HepG2 (cell line): ENCODE results near the gene TAF3. TPM values are rescaled to one million over a fixed set of nuclear protein-coding genes. Genes with fewer than 3 reads are reported as not detected.
A peak's percentile ranks its signal among the peaks of the same experiment; 100 is the strongest.

Experiments used
- ATAC-seq: fragments of 200-7000 bp; cut with Tn5 transposase; 3 replicates; pipeline ENCODE4 v1.9.1; 2020; ENCODE audit warnings: mild to moderate bottlenecking, moderate library complexity
- BruUV-seq: library from RNA; stranded (reverse); fragments of 400-500 nt; replicated peaks from 2 replicates; lab custom pipeline; 2021; lab: Mats Ljungman, UMichigan
- CTCF ChIA-PET: fragments of 300-600 bp; formaldehyde crosslinking; extraction: SDS; loops from one replicate; lab custom pipeline; 2021; ENCODE audit warnings: low total read pairs, inconsistent platforms, low intra/inter-chr PET ratio; lab: Yijun Ruan, JAX
- POLR2A ChIA-PET: fragments of 350-600 bp; sonication (Branson Sonifier 250); formaldehyde crosslinking; loops from one replicate; lab custom pipeline; 2020; ENCODE audit warnings: antibody characterized with exemption, inconsistent platforms; lab: Yijun Ruan, JAX
- DNase-seq: peaks from one replicate; pipeline ENCODE4 v3.0.0-alpha.2; 2015; ENCODE audit warnings: low spot score
- FAIRE-seq: peaks from 3 replicates; lab custom pipeline; 2011; peaks lifted over from hg19 to GRCh38; lab: Jason Lieb, UNC
- H2AFZ ChIP-seq: one replicate; pipeline ENCODE4 v1.6.1; 2011; ENCODE audit warnings: low read length, inconsistent platforms
- H3K27ac ChIP-seq: fragments of 300-600 bp; 3 replicates; pipeline ENCODE4 v1.8.0; 2011; ENCODE audit warnings: mixed run types, mild to moderate bottlenecking, mixed read lengths, low read length, inconsistent platforms; ENCODE audit not compliant: insufficient read depth; ENCODE audit errors: extremely low read length
- H3K27me3 ChIP-seq, 2 experiments: fragments of 200-600 bp in 1 of 2; 2 replicates in 1 of 2; 3 replicates in 1 of 2; pipeline versions ENCODE4 v1.6.0 to v1.8.0; 2011; ENCODE audit warnings: low read length in 2 of 2, mild to moderate bottlenecking in 2 of 2, moderate library complexity in 2 of 2, inconsistent platforms in 1 of 2; ENCODE audit not compliant: insufficient read depth in 2 of 2, control insufficient read depth in 1 of 2
- H3K36me3 ChIP-seq, 2 experiments: fragments of 200-600 bp in 1 of 2; replicated peaks in 1 of 2; 2 replicates in 1 of 2; 3 replicates in 1 of 2; pipeline versions ENCODE4 v1.5.1 to v1.8.0; 2011; ENCODE audit warnings: low read length in 2 of 2, inconsistent platforms in 1 of 2; ENCODE audit not compliant: insufficient read depth in 2 of 2, control insufficient read depth in 1 of 2
- H3K4me1 ChIP-seq: 2 replicates; pipeline ENCODE4 v1.5.1; 2012; ENCODE audit warnings: low read length, inconsistent platforms; ENCODE audit not compliant: insufficient read depth
- H3K4me2 ChIP-seq: 2 replicates; pipeline ENCODE4 v1.6.0; 2011; ENCODE audit warnings: low read depth, low read length, inconsistent platforms
- H3K4me3 ChIP-seq, 3 experiments: fragments of 200-600 bp in 1 of 3; sonication (generic), shearing (Covaris generic) in 1 of 3; replicated peaks in 1 of 3; 2 replicates each; pipeline ENCODE4 v1.5.1; 2011 to 2016; ENCODE audit warnings: low read length in 3 of 3, inconsistent platforms in 2 of 3, low read depth in 2 of 3, mild to moderate bottlenecking in 2 of 3, control low read depth in 1 of 3, mixed read lengths in 1 of 3; ENCODE audit not compliant: insufficient read depth in 1 of 3
- H3K79me2 ChIP-seq: one replicate; pipeline ENCODE4 v1.6.1; 2011; ENCODE audit warnings: low read length, inconsistent platforms; ENCODE audit not compliant: insufficient read depth
- H3K9ac ChIP-seq: 2 replicates; pipeline ENCODE4 v1.6.0; 2011; ENCODE audit warnings: mild to moderate bottlenecking, low read depth, low read length, inconsistent platforms; ENCODE audit not compliant: insufficient read depth
- H3K9me3 ChIP-seq: 2 replicates; pipeline ENCODE4 v1.5.1; 2012; ENCODE audit warnings: mild to moderate bottlenecking, low read length
- H4K20me1 ChIP-seq: 2 replicates; pipeline ENCODE4 v1.6.0; 2011; ENCODE audit warnings: inconsistent platforms, mild to moderate bottlenecking, low read length, moderate library complexity; ENCODE audit not compliant: insufficient read depth
- BCL6 ChIP-seq: IDR thresholded peaks from 2 replicates; pipeline ENCODE4 v1.6.1; 2016; ENCODE audit warnings: missing genetic modification reagents, missing compliant biosample characterization
- EZH2 ChIP-seq: conservative IDR thresholded peaks from 2 replicates; pipeline ENCODE4 v1.6.1; 2012; ENCODE audit warnings: mild to moderate bottlenecking, low read depth, low read length, moderate library complexity
- KDM4B ChIP-seq: sonication (generic); formaldehyde crosslinking; IDR thresholded peaks from 2 replicates; pipeline ENCODE4 v1.4.0; 2020; ENCODE audit warnings: missing genetic modification reagents
- PCBP2 ChIP-seq: fragments of 200-400 bp; formaldehyde crosslinking; optimal IDR thresholded peaks from 2 replicates; pipeline ENCODE3; 2018; ENCODE audit warnings: low read length, low read depth; ENCODE audit not compliant: poor library complexity, severe bottlenecking
- PRPF4 ChIP-seq: fragments of 200-400 bp; formaldehyde crosslinking; IDR thresholded peaks from 2 replicates; pipeline ENCODE4 v1.6.1; 2016; ENCODE audit warnings: low read length, low read depth; ENCODE audit not compliant: poor library complexity, severe bottlenecking
- RAD21 ChIP-seq: fragments of 450-650 bp; formaldehyde crosslinking; IDR thresholded peaks from 2 replicates; pipeline ENCODE4 v1.5.0; 2020; ENCODE audit warnings: mild to moderate bottlenecking
- ZBTB7B ChIP-seq: sonication (generic); formaldehyde crosslinking; IDR thresholded peaks from 2 replicates; pipeline ENCODE4 v1.4.0; 2020; ENCODE audit warnings: missing genetic modification reagents
- ZNF207 ChIP-seq: fragments of 450-650 bp; IDR thresholded peaks from 2 replicates; pipeline ENCODE4 v1.6.1; 2016; ENCODE audit warnings: antibody characterized with exemption, borderline replicate concordance
- ZNF570 ChIP-seq: sonication (generic); formaldehyde crosslinking; IDR thresholded peaks from 2 replicates; pipeline ENCODE4 v1.4.0; 2020; ENCODE audit warnings: mild to moderate bottlenecking, missing genetic modification reagents, borderline replicate concordance
- ZNF713 ChIP-seq: sonication (generic); formaldehyde crosslinking; IDR thresholded peaks from 2 replicates; pipeline ENCODE4 v1.4.0; 2020; ENCODE audit warnings: mild to moderate bottlenecking, missing genetic modification reagents
- WGBS: methylation state at CpG from one replicate; pipeline ENCODE4 v1.1.6; 2017; ENCODE audit warnings: low lambda C conversion rate; 5-methylcytosine and 5-hydroxymethylcytosine counted together
- in situ Hi-C: cut with HindIII; loops from 2 replicates; pipeline ENCODE4 v1.10.0; 2017; ENCODE audit warnings: low pct_unique_long_range_greater_than_20kb; ENCODE audit not compliant: extremely low pct_ligation_motif_present
- intact Hi-C: fragments of 100-400 bp; cut with micrococcal nuclease; formaldehyde crosslinking; loops from one replicate; pipeline ENCODE4 v1.10.0; 2022; ENCODE audit not compliant: unreplicated experiment
- polyA plus RNA-seq, 8 experiments: library from polyadenylated mRNA; depleted of rRNA in 3 of 8; stranded (reverse) in 7 of 8; unstranded in 1 of 8; fragments of >200 nt; fragmentation: Illumina TruSeq in 4 of 8; extraction: Trizol in 4 of 8; gene quantifications; 2 replicates each; pipeline versions ENCODE4 v1.2.1 to v1.2.3, GENCODE V29; 2011 to 2016; ENCODE audit warnings: low read depth in 4 of 8, missing spikeins in 1 of 8, mixed read lengths in 1 of 8; ENCODE audit not compliant: insufficient read depth in 1 of 8
- total RNA-seq, 5 experiments: library from RNA; depleted of rRNA; stranded (reverse); fragments of >200 nt; fragmentation: Illumina TruSeq; extraction: Trizol; gene quantifications; 2 replicates each; pipeline ENCODE4 v1.2.3, GENCODE V29; 2016; ENCODE audit warnings: low read depth in 1 of 5
- TF ChIP-seq, protein P1 (sequence below): sonication (generic); formaldehyde crosslinking; conservative IDR thresholded peaks from 2 replicates; pipeline ENCODE4 v1.5.0; 2020; ENCODE audit warnings: missing genetic modification reagents

The TAF3 gene
- total and polyA plus RNA-seq, 2 of the 13 experiments (the other 11 are each of a cell fraction or from before 2014, with no cell fraction given): 1.7 to 2.9 TPM

- peaks cover 31% of the 10 kb centered on the region for H3K4me1 ChIP-seq
- intact Hi-C loops (no loop called here), in situ Hi-C loops (no loop called here)
- H3K9ac ChIP-seq: no peak overlapping the region
- H3K79me2 ChIP-seq: no peaks in the 10 kb centered on the region
- no peaks in the 10 kb centered on the region for H3K36me3 ChIP-seq
- CTCF ChIA-PET: no interaction called here
- H3K4me2 ChIP-seq: peak overlapping the region; percentile 73
- POLR2A ChIA-PET: no interaction called here
- FAIRE-seq: no peak
- no peak overlapping the region for H2AFZ ChIP-seq
- no peak for TF ChIP-seq ZNF570 (CRISPR knock-in tag)
- no peak for TF ChIP-seq PRPF4
- no peak for TF ChIP-seq PCBP2
- TF ChIP-seq EZH2: peak; percentile 87
- TF ChIP-seq, protein P1, sequence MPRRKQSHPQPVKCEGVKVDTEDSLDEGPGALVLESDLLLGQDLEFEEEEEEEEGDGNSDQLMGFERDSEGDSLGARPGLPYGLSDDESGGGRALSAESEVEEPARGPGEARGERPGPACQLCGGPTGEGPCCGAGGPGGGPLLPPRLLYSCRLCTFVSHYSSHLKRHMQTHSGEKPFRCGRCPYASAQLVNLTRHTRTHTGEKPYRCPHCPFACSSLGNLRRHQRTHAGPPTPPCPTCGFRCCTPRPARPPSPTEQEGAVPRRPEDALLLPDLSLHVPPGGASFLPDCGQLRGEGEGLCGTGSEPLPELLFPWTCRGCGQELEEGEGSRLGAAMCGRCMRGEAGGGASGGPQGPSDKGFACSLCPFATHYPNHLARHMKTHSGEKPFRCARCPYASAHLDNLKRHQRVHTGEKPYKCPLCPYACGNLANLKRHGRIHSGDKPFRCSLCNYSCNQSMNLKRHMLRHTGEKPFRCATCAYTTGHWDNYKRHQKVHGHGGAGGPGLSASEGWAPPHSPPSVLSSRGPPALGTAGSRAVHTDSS (CRISPR knock-in tag): no peak
- TF ChIP-seq ZBTB7B: no peak
- 0 out of 2 replicates have a peak, but pooled peaks have one; percentile 3 for TF ChIP-seq BCL6
- TF ChIP-seq RAD21 (CRISPR knock-in tag): no peak
- no peak for TF ChIP-seq ZNF207
- TF ChIP-seq ZNF713 (CRISPR knock-in tag): no peak
- TF ChIP-seq KDM4B (CRISPR knock-in tag): no peak
- H3K4me3 ChIP-seq: peak overlapping the region; percentile 38 to 63 (median 57); a peak in 4 of 6 replicates
- H4K20me1 ChIP-seq: peaks cover 39% of the 10 kb centered on the region; the same call in 1 of the 2 replicates
- no peaks in the 10 kb centered on the region for H3K9me3 ChIP-seq
- WGBS: 23% methylated on average over 42 of the region's 51 CpGs
- no TSS peak for BruUV-seq
- no peak overlapping the region for H3K27ac ChIP-seq
- peak; percentile 5 for ATAC-seq
- no peak for DNase-seq
- H3K27me3 ChIP-seq: peaks cover 27 to 87% of the 10 kb centered on the region in 2 experiments
Measured at GRCh38 chr10:8049045-8049864, 230.9 kb downstream of the TAF3 start.
